B cell (primary cell): ENCODE data around the gene RASAL3. TPM values are rescaled to one million over a fixed set of nuclear protein-coding genes. Genes with fewer than 3 reads are reported as not detected.

Experiments used
- ATAC-seq: fragments of 200-7000 bp; cut with Tn5 transposase; one replicate; pipeline ENCODE4 v1.10.0; 2021; ENCODE audit warnings: low read depth, mild to moderate bottlenecking, moderate number of reproducible peaks, moderate library complexity
- CTCF ChIA-PET: fragments of 350-600 bp; sonication (Branson Sonifier 250); formaldehyde crosslinking; loops from one replicate; lab custom pipeline; 2021; ENCODE audit warnings: antibody characterized with exemption, inconsistent platforms; lab: Charles Lee
- POLR2A ChIA-PET: fragments of 350-600 bp; sonication (Branson Sonifier 250); formaldehyde crosslinking; loops from one replicate; lab custom pipeline; 2021; ENCODE audit warnings: antibody characterized with exemption; lab: Charles Lee
- DNase-seq: peaks from one replicate; pipeline ENCODE4 v3.0.0; 2013
- H2AFZ ChIP-seq: 2 replicates; pipeline ENCODE4 v1.6.1; 2012; ENCODE audit warnings: mild to moderate bottlenecking, low read depth, low read length; ENCODE audit not compliant: insufficient read depth, poor library complexity, severe bottlenecking
- H3K27ac ChIP-seq, 2 donors: 1 replicate in 1 of 2; 2 replicates in 1 of 2; pipeline ENCODE4 v1.5.1; 2012 to 2013; ENCODE audit warnings: low read length in 2 of 2, mild to moderate bottlenecking in 2 of 2, moderate library complexity in 1 of 2
- H3K27me3 ChIP-seq, 4 experiments: fragments of 200-600 bp in 1 of 4; sonication (generic) in 1 of 4; replicated peaks in 1 of 4; 1 replicate in 2 of 4; 2 replicates in 2 of 4; pipeline versions ENCODE4 v1.6.1 to v1.7.0; 2013 to 2016; ENCODE audit warnings: low read length in 3 of 4, mild to moderate bottlenecking in 2 of 4, mixed read lengths in 1 of 4, moderate library complexity in 1 of 4; ENCODE audit not compliant: insufficient read depth in 4 of 4, control insufficient read depth in 3 of 4; ENCODE audit errors: control extremely low read depth in 1 of 4
- H3K36me3 ChIP-seq, 2 experiments: replicated peaks in 1 of 2; 1 replicate in 1 of 2; 2 replicates in 1 of 2; pipeline versions ENCODE4 v1.6.1 to v1.7.1; 2013; ENCODE audit warnings: low read length in 1 of 2; ENCODE audit not compliant: insufficient read depth in 2 of 2, control insufficient read depth in 1 of 2; ENCODE audit errors: control extremely low read depth in 1 of 2, extremely low read depth in 1 of 2
- H3K4me1 ChIP-seq, 2 donors: fragments of 200-600 bp in 1 of 2; sonication (generic) in 1 of 2; 1 replicate in 1 of 2; 2 replicates in 1 of 2; pipeline versions ENCODE4 v1.5.1 to v1.6.1; 2013 to 2017; ENCODE audit warnings: low read length in 2 of 2; ENCODE audit not compliant: control insufficient read depth in 2 of 2, insufficient read depth in 2 of 2
- H3K4me2 ChIP-seq: replicated peaks from 2 replicates; pipeline ENCODE3; 2012; ENCODE audit warnings: mild to moderate bottlenecking, low read depth, low read length; ENCODE audit not compliant: poor library complexity, severe bottlenecking
- H3K4me3 ChIP-seq, 5 experiments: fragments of 200-600 bp in 1 of 5; sonication (generic) in 1 of 5; 1 replicate in 3 of 5; 2 replicates in 2 of 5; pipeline versions ENCODE4 v1.5.1 to v1.7.0; 2011 to 2016; ENCODE audit warnings: low read length in 4 of 5, mild to moderate bottlenecking in 4 of 5, low read depth in 2 of 5, control low read depth in 1 of 5, moderate library complexity in 1 of 5; ENCODE audit not compliant: insufficient read depth in 1 of 5; ENCODE audit errors: control extremely low read depth in 1 of 5, extremely low read depth in 1 of 5
- H3K79me2 ChIP-seq: fragments of 200-600 bp; sonication (generic); one replicate; pipeline ENCODE4 v1.6.0; 2016; ENCODE audit warnings: low read length; ENCODE audit not compliant: control insufficient read depth, insufficient read depth
- H3K9ac ChIP-seq: fragments of 200-600 bp; sonication (generic); 2 replicates; pipeline ENCODE4 v1.6.1; 2017; ENCODE audit warnings: mild to moderate bottlenecking, low read length, moderate library complexity
- H3K9me3 ChIP-seq, 3 donors: one replicate each; pipeline versions ENCODE4 v1.6.1 to v1.7.1; 2013; ENCODE audit warnings: low read length in 2 of 3; ENCODE audit not compliant: control insufficient read depth in 2 of 3, insufficient read depth in 1 of 3; ENCODE audit errors: control extremely low read depth in 1 of 3
- H4K20me1 ChIP-seq: 2 replicates; pipeline ENCODE4 v1.6.0; 2012; ENCODE audit warnings: mild to moderate bottlenecking, low read length; ENCODE audit not compliant: insufficient read depth, control insufficient read depth, poor library complexity, severe bottlenecking
- H3K27ac Mint-ChIP-seq: one replicate; pipeline ENCODE4 v1.8.0; 2021; ENCODE audit warnings: mixed read lengths
- H3K27me3 Mint-ChIP-seq: one replicate; pipeline ENCODE4 v1.8.0; 2021; ENCODE audit warnings: mixed read lengths
- H3K4me1 Mint-ChIP-seq: one replicate; pipeline ENCODE4 v1.8.0; 2021; ENCODE audit warnings: mixed read lengths
- H3K4me3 Mint-ChIP-seq: one replicate; pipeline ENCODE4 v1.8.0; 2021; ENCODE audit warnings: mixed read lengths
- H3K9me3 Mint-ChIP-seq: one replicate; pipeline ENCODE4 v1.8.0; 2022; ENCODE audit warnings: mixed read lengths; ENCODE audit not compliant: insufficient read depth
- EZH2 ChIP-seq: IDR thresholded peaks from 2 replicates; pipeline ENCODE4 v1.6.1; 2012; ENCODE audit warnings: borderline replicate concordance, low read depth, mild to moderate bottlenecking, moderate library complexity, low read length; ENCODE audit not compliant: insufficient read depth, poor library complexity, severe bottlenecking
- WGBS: methylation state at CpG from one replicate; pipeline ENCODE4 v1.1.5; 2013; ENCODE audit warnings: missing lambda C conversion rate; ENCODE audit not compliant: insufficient coverage; 5-methylcytosine and 5-hydroxymethylcytosine counted together
- intact Hi-C: fragments of 100-400 bp; cut with micrococcal nuclease; formaldehyde crosslinking; loops from one replicate; pipeline ENCODE4 v1.10.0; 2022
- polyA plus RNA-seq: library from polyadenylated mRNA; depleted of rRNA; stranded (reverse); fragments of >200 nt; gene quantifications from 2 replicates; pipeline ENCODE4 v1.2.3, GENCODE V29; 2012
- total RNA-seq, 2 donors: library from RNA; stranded (reverse); fragments of 120-200 nt in 1 of 2; gene quantifications; 1 replicate in 1 of 2; 2 replicates in 1 of 2; pipeline versions ENCODE4 v1.2.3 to v1.2.4, GENCODE V29; 2013 to 2022
- TF ChIP-seq, protein P1 (sequence below): fragments of 200-600 bp; IDR thresholded peaks from one replicate; pipeline ENCODE4 v1.8.0; 2022; ENCODE audit warnings: antibody characterized with exemption, mild to moderate bottlenecking

RASAL3 gene
- total and polyA plus RNA-seq, 2 donors (not counting 1 experiment from before 2014, with no cell fraction given), result 95.3 to 154 TPM

- H3K27ac Mint-ChIP-seq, result no peak overlapping the region
- H4K20me1 ChIP-seq, result peaks cover 4% of the 10 kb centered on the region
- no peak overlapping the region for H2AFZ ChIP-seq
- DNase-seq, result no peak
- H3K4me3 Mint-ChIP-seq, result no peak overlapping the region
- no peak overlapping the region for H3K4me3 ChIP-seq
- no peak overlapping the region for H3K4me2 ChIP-seq
- H3K79me2 ChIP-seq, result peaks cover 5% of the 10 kb centered on the region
- no peaks in the 10 kb centered on the region for H3K27me3 Mint-ChIP-seq
- no peak for TF ChIP-seq EZH2
- TF ChIP-seq, protein P1, sequence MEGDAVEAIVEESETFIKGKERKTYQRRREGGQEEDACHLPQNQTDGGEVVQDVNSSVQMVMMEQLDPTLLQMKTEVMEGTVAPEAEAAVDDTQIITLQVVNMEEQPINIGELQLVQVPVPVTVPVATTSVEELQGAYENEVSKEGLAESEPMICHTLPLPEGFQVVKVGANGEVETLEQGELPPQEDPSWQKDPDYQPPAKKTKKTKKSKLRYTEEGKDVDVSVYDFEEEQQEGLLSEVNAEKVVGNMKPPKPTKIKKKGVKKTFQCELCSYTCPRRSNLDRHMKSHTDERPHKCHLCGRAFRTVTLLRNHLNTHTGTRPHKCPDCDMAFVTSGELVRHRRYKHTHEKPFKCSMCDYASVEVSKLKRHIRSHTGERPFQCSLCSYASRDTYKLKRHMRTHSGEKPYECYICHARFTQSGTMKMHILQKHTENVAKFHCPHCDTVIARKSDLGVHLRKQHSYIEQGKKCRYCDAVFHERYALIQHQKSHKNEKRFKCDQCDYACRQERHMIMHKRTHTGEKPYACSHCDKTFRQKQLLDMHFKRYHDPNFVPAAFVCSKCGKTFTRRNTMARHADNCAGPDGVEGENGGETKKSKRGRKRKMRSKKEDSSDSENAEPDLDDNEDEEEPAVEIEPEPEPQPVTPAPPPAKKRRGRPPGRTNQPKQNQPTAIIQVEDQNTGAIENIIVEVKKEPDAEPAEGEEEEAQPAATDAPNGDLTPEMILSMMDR, result no peak
- no peak for ATAC-seq
- no peak overlapping the region for H3K27ac ChIP-seq
- intact Hi-C loops, result no loop called here
- WGBS, result 98% methylated on average over 7 of the region's 15 CpGs
- H3K9ac ChIP-seq, result no peak overlapping the region
- peaks cover 11% of the 10 kb centered on the region for H3K4me1 Mint-ChIP-seq
- peaks cover 7 to 13% of the 10 kb centered on the region in 2 donors for H3K4me1 ChIP-seq
- H3K27me3 ChIP-seq, result no peaks in the 10 kb centered on the region
- peaks cover 0 to 7% (median 0%) of the 10 kb centered on the region in 3 donors for H3K9me3 ChIP-seq
- H3K9me3 Mint-ChIP-seq, result no peaks in the 10 kb centered on the region
- CTCF ChIA-PET, result no interaction called here
- H3K36me3 ChIP-seq, result no peaks in the 10 kb centered on the region
- POLR2A ChIA-PET, result no interaction called here
Measured at GRCh38 chr19:15436826-15437110, 27.6 kb downstream of the RASAL3 start.

DNA sequence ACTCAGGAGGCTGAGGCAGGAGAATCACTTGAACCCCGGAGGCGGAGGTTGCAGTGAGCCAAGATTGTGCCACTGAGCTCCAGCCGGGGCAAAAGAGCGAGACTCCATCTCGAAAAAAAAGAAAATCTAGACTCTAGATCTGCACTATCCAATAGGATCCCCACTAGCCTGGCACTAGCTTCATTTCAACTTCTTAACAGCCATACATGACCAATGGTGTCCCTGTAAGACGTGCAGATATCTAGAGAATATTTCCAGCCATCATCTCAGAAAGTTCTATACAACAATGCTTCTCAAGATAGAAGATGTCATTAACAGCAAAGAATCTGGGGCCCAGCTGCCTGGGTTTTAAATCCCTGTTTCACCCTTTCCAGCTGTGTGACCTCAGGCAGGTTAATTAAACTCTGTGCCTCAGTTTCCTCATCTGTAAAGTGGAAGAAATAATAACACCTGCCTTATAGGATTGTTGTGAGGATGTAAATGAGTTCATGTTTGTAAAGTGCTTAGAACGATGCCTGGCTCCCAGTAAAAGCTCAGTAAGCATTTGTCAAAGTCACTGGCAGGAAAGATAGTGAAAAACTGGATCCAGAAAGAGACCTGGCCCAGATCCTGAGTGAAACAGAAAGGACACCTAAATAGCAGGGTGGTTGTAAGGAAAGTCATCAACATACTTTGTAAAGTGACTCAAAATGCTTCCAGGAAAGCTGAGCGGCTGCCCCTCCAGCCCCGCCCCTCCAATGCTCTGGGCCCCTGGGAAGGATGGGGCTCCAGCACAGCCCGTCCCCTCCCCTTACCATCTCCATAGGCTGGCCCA, 28.1 kb downstream of the RASAL3 start:
- no peak for DNase-seq
- Histone ChIP-seq H3K36me3 (no peaks in the 10 kb centered on the region), H3K79me2 (peaks cover 10% of the 10 kb centered on the region), H3K4me2 (no peak overlapping the region), H3K4me3 (no peak overlapping the region), H4K20me1 (peaks cover 10% of the 10 kb centered on the region), H2AFZ (no peak overlapping the region), H3K27ac (no peak overlapping the region), H3K9me3 (peaks cover 0 to 7% (median 0%) of the 10 kb centered on the region in 3 donors), H3K27me3 (no peaks in the 10 kb centered on the region), H3K9ac (no peak overlapping the region), H3K4me1 (peaks cover 12 to 19% of the 10 kb centered on the region in 2 donors)
- CTCF ChIA-PET, result interaction anchor here (1.1 to 1.6 kb wide), 2 partner anchors 17 to 119 kb away, joined by 3 to 5 read pairs; partner anchors contain the start of gene AKAP8L
- WGBS, result 87% methylated on average over 9 of the region's 10 CpGs
- Mint-ChIP-seq H3K4me1 (peaks cover 17% of the 10 kb centered on the region), H3K9me3 (no peaks in the 10 kb centered on the region), H3K4me3 (no peak overlapping the region), H3K27ac (no peak overlapping the region), H3K27me3 (no peaks in the 10 kb centered on the region)
- intact Hi-C loops, result no loop called here
- TF ChIP-seq, protein P1, result no peak
- TF ChIP-seq EZH2, result no peak
- ATAC-seq, result no peak
- POLR2A ChIA-PET, result interaction anchor here (0.6 kb wide), 1 partner anchor 32 kb away, joined by 4 read pairs; no protein-coding TSS in a partner anchor
